GM18511 (cell line): ENCODE results near the gene IDH1.
"Not testable (repeated sequence)": the region's sequence is repeated elsewhere in the genome, so short reads cannot be mapped to it uniquely, and the experiment has no call there.

Experiments
- ATAC-seq: cut with Tn5 transposase; IDR thresholded peaks from one replicate; pipeline ENCODE4 v1.9.1; 2021; ENCODE audit warnings: mild to moderate bottlenecking, moderate library complexity; ENCODE audit not compliant: unreplicated experiment

IDH1 gene

DNA sequence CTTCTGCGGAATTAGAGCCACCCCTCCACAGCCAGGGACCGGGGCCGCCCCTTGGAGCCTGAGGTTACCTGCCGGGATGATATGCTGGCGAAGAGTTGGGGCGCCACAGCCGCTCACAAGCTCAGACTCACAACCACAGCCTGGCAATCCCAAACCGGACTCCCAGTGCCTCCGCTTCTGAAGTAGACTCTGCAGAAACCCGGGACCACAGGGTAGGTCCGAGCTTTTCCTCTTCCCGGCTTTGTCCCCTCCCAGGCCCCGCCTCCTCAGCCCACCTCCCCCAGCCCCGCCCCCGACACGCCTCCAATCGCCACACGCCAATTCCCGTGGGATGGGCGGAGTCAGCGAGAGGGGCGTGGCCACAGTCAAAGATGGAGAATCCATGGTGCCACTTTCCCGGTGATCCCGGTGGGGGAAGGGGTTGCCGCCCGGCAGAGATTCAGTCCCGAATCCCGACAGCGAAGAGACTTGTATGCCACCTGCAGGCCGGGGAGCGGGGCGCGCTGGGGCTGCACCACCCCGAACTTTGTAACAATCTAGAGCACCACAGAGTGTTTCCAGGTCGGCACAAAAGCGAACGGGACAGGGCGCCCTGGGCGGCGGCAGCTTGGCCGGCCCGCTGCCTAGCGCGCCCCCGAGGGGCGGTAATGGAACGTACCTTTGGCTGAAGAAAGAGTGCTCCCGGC, at the start of gene IDH1:
IDH1 (minus strand) TSS at position 201 of the 686 bp plus-strand sequence. CDS start 3,520 bp downstream, outside the sequence.
- ATAC-seq: peak; percentile 74

DNA sequence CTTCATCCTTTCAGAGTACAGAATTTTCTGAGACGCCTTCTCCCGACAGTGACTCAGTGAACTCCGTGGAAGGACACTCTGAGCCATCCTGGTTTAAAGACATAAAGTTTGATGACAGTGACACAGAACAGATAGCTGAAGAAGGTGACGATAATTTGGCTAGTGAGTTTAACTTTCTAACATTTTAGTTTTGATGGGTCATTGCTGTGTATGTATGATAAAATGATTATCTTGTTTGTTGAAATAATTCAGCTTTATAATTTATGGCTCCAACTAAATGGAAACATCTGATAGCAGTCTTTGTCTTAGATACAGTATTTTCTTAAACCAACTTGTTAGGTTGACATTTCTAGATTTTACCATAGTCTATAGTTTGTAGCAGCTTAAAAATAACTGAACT, 49.3 kb upstream of the IDH1 start:
- ATAC-seq: no peak

DNA sequence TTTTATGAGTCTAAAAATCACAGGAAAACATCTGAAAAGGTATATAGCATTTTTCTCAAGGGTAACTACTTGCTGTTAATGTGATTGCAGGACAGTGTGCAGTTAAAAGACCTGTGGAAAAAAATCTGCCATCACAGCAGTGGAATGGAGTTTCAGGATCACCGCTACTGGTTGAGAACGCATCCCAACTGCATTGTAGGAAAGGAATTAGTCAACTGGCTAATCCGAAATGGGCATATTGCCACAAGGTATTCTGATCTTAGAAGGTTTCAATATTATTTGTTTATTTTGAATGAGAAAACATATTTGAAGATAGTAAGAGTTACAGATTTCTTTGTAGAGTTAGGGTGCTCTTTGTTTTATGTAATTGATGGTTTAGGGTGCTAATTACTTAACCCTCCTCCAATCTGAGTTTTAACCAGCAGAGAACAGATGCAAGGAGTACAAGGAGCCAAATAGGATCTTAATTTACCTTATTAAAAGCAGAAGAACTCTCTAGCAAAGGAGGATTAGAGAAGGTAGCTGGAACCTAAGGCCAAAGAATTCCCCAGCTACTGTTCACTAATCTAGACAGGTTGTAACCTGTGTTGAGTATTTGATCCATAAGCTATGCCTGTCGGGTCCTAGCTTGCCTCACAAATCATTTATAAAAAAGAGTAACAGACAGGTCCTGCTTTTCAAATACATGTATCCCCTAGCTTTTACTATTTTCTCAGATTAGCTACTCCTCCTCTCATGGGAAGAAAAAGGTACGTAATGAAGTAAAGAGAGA, 46.2 kb upstream of the IDH1 start:
- ATAC-seq: no peak

DNA sequence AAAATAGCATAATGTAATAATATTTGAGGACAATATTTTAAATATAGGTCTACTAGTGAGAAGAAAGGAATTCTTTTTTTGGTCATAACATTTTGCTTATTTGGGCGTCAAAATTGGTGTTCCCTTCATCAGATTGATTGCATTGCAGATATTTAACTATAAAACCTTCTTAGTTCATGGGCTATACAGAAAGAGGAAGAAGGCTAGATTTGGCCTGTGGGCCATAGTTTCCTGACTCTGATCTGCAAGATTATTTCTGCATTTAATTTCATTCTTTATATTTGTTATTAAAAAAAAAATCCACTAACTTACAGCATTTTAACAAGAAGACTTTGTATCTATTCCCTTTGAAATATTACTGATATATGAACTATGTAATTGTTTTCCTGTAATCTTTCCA, 43.1 kb upstream of the IDH1 start:
- no peak for ATAC-seq

DNA sequence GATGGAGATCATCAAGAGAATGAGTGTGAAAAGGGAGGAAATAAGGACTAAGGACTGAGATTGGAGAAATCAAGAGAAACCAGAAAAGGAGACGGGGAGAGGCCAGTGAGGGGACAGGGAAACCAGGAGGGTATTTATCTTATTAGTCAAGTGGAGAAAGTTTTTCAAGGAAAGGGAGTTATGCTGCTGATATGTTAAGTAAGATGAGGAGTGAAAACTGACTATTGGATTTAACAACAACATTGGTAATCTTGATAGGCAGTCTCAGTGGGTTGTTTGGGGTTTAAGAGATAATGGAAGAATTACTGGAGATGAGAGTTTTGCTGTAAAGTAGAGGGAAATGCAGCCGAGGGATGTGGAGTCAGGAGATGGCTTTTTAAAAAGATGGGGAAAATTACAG, 41.7 kb upstream of the IDH1 start:
- no peak for ATAC-seq

DNA sequence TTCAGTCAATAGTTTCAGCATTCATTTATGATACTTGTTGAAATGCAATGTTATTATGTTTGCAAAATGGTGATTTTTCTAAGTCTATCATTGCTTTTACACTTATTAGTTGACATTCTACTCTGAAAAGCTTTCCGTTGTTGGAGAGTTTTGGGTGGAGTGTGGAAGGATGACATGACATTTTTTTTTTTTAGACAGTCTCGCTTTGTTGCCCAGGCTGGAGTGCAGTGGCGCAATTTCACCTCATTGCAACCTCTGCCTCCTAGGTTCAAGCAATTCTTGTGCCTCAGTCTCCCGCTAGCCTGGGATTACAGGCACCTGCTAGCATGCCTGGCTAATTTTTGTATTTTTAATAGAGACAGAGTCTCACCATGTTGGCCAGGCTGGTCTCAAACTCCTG, 41.0 kb upstream of the IDH1 start:
- ATAC-seq: no peak

DNA sequence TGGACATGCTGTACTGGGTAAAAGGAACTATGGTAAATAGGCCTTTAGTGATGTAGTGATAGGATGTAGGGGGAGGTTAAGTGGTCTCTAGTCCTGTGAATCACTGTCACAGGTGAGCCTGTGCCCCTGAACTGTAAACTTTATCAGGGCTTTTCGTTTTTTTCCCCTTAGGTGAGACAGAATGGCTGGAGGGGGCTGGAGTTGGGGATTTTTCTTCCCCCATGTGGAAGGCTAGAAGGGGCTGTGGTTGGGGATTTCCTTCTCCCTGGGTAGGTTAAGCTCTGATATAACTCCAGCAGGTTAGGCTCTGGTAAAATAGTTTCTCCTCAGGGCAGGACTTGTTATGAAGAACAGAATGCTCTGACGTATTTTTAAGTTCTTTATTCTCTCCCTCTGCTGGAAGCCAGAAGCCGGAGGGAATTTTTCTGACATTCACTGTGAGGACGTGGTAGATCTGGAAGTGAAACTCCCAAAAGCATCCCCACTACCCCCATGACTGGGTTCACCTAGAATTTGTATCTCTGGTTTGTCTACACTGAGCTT, 39.7 kb upstream of the IDH1 start:
- peak; percentile 75 for ATAC-seq

DNA sequence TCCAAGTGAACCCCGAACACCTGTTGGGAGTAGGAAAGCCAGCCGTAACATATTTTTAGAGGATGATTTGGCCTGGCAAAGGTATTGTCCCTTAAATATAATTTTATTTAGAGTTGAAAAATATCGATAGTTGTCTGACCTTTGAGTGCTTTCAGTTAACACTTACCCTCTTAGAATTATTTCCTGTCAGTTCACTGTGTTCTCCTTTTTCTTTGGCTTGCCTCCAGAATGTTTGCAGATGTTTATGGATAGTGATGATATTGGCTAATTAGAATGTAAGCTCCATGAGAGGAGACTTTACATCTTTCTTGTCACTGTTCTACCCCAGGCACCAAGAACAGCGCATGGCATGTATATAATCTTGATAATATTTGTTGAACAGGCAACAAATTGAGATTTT, 31.0 kb upstream of the IDH1 start:
- no peak for ATAC-seq

DNA sequence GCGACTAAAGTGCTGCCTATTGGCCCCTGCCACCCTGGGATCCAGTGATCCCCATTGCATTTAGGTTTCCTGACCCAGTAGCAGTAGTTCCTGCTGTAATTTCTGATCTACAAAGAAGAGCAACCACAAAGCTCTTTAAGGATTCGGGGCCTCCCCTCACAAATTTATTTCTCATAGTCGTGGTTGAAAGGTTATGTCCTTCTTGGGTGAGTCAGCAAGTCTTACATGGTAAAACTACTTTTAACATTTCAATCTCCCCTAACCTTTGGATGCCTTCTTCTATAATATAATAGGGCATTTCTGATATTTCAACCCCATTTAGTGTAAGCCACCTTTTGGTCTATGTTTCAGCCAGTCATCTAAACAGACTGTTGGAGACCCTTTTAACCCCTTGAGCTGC, 26.1 kb upstream of the IDH1 start:
- ATAC-seq: peak; percentile 76

DNA sequence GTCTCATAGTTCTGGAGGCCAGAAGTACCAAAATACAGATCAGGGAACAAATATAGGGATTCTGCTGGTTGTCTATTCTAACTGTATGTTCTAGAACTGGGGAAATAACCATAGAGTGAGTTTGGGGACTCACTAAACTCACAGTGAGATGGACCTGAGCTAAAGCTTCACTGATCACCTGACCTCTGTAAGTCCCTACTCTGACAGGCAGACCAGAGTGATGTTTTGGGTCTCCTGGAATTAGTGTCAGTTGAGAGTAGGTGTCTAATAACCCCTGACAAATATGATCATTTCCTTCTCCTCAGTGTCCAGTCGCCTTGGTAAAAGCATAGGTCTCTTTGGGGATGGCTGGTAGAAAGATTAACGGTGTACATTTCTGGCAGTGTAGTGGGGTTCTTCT, 25.4 kb upstream of the IDH1 start:
- ATAC-seq: no peak

DNA sequence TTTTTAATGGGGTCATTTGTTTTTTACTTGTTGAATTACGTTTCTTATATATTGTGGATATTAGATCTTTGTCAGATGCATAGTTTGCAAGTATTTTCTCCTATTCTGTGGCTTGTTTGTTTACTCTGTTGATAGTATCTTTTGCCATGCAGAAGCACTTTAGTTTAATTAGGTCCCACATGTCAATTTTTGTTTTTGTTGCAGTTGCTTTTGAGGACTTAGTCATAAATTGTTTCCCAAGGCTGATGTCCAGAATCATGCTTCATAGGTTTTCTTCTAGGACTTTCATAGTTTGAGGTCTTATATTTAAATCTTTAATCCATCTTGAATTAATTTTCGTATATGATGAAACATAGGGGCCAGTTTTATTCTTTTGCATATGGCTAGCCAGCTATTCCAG, 24.4 kb upstream of the IDH1 start:
- ATAC-seq: no peak

DNA sequence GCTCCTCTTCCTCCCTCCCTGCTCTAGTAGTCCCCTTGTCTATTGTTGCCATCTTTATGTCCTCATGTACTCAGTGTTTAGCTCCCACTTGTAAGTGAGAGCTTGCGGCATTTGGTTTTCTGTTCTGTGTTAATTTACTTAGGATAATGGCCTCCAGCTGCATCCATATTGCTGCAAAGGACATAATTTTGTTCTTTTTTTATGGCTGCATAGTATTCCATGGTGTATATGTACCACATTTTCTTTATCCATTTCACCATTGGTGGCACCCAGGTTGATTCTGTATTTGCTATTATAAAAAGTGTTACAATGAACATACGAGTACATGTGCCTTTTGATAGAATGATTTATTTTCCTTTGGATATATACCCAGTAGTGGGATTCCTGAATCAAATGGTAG, 23.7 kb upstream of the IDH1 start:
- no peak for ATAC-seq

DNA sequence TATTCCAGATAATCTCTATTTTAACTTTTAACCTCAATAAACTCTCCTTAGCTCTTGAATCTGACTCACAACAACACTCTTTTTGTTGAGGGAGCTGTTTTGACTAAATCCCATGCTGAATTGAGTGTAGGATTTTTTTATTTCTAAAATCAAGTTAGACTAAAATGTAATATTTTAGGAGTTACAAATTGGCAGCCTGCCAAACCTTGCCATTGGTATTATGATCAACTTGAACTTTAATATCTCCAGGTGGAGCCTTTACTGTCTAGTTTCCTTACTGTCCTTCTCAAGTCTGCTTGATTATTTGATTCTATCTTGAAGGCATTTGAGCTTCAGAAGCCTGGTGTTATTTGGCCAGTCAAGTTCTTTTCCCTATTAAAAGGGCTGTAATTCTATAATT, 19.9 kb upstream of the IDH1 start:
- no peak for ATAC-seq

DNA sequence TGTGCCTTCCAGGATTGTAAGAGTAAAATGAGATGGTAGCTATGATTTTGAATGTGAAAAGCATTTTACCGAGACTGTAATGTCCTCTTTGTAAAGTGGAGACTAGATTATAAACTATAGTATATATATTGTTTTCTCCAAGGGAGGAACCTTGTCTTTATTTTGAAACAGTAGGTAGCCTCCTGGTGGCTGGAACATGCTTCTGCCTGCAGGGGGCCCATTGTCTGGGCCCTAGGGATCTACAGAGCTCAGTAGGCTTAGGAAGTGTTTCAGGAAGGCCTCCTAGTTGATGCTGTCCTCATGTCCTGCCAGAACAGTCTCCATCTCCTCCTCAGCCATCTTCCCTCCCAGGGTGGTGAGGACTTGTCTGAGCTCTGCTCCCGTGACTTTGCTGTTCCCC, 14.2 kb upstream of the IDH1 start:
- no peak for ATAC-seq

DNA sequence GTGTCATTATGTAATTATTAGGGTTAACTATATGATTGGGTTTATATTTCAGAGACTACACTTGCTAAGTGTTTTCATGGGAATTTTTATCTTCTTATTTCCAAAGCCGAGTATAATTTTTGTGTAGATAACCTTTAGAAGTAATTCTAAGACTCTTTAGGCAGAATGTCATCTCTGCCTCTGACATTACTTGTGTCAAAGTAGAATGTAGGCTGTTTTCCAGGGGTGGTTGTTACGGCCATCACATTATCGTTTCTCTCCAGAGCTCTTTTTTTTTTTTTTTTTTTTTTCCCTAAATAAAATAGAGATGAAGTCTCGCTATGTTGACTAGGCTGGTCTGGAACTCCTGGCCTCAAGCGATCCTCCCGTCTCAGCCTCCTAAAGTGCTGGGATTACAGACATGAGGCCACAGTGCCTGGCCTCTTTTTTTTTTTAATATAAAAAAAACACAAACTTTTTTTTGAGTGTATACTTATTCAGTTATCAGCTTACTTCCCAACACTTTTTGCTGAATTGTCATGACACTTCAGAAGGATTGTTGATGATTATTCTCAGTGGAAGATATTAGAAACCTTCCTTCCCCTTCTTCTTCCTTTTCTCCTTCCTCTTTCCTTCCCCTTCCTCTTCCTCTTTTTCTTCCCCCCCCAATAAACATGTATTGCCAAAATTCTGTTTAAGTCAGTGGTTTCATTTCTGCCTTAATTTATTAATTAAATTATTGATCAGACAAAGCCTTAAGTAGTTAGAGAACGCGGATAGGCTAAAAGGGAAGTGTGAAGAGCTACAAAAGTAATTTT, 13.5 kb upstream of the IDH1 start:
- ATAC-seq: no peak

DNA sequence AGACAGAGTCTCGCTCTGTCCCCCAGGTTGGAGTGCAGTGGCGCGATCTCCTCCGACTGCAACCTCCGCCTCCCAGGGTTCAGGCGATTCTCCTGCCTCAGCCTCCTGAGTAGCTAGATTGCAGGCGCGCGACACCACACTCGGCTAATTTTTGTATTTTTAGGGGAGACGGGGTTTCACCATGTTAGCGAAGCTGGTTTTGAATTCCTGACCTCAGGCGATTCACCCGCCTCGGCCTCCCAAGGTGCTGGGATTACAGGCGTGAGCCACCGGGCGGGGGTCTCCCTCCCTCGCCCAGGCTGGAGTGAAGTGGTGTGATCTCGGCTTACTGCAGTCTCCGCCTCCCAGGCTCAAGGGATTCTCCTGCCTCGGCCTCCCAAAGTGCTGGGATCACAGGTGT, 12.7 kb upstream of the IDH1 start:
- not testable (repeated sequence) for ATAC-seq

DNA sequence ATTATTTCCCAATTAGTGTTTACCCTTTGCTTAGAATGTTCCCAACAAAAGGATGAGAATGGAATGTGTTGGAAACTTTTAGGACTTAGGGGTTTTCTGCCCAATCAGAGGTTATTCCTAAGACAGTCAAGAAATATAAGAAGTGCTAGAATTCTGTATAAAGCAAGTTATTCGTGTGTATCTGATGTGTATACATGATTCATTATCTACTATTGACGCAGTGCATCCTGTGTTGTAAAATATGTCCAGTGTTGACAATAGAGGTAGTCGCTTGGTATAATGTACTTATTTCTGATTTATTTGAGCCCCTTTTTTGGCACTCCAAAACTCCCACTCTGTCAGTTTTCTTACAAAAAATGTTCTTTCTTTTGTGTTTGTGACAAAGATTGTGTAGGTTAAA, 12.1 kb upstream of the IDH1 start:
- no peak for ATAC-seq

DNA sequence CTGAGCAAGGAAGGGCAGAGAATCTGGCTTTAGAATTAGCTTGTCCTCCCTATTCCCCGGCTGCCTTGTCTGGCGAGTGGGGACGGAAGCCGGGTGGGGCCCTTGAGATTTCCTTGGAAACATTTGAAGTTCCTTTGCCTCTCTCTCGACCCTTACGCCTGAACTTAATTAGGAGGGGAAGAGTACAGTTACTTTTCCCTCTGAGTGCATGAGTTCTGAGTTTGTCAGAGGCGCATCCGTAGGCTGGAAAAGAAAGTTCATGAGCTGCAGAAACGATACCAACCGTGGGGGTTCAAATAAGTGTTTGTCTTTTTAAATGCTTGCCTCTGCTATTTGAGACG, 11.7 kb upstream of the IDH1 start:
- ATAC-seq: peak; percentile 12

DNA sequence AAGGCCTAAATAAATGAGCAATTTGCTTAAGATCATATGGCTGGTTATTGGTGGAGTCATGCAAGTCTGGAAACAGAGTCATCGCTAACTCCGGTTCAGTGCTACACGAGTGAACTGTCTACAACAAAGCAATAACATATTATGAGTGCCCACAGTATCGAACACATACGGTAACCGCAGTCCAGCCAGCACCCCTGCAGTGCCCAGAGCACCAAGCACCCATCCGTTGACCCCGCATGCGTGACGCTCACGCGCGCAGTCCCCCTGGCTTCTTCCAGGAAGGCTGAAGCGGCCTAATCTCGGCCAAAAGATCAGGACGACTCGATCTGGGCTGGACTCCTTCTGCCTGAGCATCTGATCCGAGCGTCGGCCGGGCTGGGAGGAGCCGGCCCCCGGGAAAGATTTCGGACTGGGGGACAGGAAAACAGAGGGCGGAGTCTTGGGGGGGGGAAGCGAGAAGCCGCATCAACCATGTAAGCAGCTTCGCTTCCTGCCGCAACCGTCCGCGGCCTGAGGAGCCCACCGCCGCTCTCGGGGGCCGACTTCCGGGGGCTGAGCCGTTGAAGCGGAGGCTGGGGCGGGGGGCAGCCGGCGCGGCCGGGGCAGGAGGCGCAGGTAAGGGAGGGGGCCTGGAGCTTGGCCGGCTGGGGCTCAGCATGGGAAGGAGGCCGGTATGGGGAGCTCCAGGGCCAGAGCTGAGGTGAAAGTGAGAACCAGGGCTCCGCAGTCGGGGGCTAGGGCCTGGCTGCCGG, 11.1 kb upstream of the IDH1 start, which contains the start of gene PIKFYVE:
PIKFYVE (plus strand) TSS at position 455 of the 752 bp plus-strand sequence. CDS start 5,265 bp downstream, outside the sequence.
- ATAC-seq: peak; percentile 81

DNA sequence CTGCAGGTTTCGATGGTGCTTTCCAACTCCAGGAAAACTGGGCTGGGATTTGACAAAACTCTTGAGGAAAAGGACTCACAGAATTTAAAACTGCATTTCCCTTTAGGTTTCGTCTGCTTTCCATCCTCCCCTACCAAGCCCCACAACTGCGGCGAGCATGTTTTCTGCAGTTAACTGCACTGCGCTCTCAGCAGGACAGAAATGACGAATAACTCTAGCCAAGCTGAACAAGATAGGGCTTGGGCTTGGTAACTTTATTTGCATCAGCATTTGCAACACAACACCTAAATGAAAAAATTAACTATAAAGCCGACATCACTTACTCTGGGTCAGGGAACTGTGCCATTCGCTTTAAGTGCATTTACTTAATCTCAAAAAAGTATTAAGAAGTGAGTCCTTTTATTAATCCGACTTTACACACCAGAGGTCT, 10.5 kb upstream of the IDH1 start:
- peak; percentile 54 for ATAC-seq
